Measurements from ENCODE around the gene TRIM13. TPM values are rescaled to one million over a fixed set of nuclear protein-coding genes. Genes with fewer than 3 reads are reported as not detected.

TRIM13 gene
- total RNA-seq, 2 donors from 2014 or later, result 24.4 to 52.4 TPM

DNA sequence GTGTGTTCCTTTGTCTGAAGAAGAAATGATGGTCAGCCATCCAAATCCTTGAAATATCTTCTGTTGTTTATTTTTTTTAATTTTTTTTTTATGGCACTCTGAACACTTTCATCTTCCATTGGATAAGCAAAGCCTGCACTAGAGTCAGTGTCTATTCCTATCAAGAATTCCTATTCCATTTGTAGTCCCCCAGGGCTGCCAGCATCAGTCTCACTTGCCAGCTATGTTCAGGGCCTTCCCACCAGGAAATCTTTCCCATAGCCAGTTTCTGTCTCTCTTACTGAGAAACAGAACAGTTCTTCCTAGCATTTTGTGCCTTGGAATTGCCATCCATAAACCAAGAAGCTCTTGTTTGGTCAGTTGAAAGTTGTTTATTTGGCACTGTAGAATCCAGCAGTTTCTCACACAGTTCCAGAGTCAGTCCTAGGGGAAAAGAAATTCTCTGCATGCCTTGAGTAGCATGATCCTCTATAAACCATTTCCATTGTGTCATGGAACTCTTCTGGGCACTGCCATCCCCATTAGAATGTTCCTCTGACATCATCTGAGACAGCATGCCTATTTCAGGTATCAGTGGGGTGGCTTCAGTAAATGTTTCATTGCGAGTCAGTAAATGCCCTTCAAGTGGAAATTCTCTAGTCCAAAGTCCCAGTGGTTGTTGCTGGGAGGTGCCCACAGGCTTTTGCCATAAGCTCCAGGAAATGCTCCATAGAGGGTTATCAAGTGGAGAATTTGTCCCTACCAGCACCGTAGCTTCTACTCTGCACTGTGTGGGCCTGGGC, 42.0 kb upstream of the TRIM13 start:
- WGBS, result 88% methylated on average over 2 of the region's 2 CpGs
- no peak for DNase-seq (ENCODE audit: low spot score)
- Histone ChIP-seq H3K27me3 (replicated peaks; ENCODE audit: insufficient read depth) (no peaks in the 10 kb centered on the region), H3K4me1 (replicated peaks) (no peaks in the 10 kb centered on the region), H3K27ac (no peak overlapping the region), H3K9me3 (no peaks in the 10 kb centered on the region), H3K36me3 (no peaks in the 10 kb centered on the region), H3K4me3 (no peak overlapping the region)
- intact Hi-C loops (cut with DNase I), result no loop called here
- TF ChIP-seq POLR2A (IDR thresholded peaks at IDR 0.05) (no peak), POLR2AphosphoS5 (IDR thresholded peaks at IDR 0.05) (no peak)
- TF ChIP-seq, protein P1, sequence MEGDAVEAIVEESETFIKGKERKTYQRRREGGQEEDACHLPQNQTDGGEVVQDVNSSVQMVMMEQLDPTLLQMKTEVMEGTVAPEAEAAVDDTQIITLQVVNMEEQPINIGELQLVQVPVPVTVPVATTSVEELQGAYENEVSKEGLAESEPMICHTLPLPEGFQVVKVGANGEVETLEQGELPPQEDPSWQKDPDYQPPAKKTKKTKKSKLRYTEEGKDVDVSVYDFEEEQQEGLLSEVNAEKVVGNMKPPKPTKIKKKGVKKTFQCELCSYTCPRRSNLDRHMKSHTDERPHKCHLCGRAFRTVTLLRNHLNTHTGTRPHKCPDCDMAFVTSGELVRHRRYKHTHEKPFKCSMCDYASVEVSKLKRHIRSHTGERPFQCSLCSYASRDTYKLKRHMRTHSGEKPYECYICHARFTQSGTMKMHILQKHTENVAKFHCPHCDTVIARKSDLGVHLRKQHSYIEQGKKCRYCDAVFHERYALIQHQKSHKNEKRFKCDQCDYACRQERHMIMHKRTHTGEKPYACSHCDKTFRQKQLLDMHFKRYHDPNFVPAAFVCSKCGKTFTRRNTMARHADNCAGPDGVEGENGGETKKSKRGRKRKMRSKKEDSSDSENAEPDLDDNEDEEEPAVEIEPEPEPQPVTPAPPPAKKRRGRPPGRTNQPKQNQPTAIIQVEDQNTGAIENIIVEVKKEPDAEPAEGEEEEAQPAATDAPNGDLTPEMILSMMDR (IDR thresholded peaks at IDR 0.05), result no peak

DNA sequence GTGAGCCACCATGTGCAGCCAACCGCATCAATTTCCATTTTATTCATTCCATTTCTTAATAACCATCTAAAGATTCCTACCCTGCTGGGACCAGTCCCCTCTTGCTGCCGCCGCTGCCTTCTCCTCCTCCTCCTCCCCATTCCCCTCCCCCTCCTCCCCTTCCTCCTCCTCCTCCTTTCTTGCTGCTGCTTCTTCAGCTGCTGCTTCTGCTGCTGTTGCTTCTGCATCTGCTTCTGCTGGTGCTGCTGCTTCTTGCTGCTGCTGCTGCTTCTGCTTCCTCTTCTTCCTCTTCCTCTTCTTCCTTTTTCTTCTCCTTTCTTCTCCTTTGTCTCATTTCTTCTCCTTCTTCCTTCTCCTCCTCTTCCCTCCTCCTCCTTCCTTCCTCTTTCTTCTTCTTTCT, 40.7 kb upstream of the TRIM13 start:
- WGBS, result 81% methylated on average over 3 of the region's 3 CpGs
- Histone ChIP-seq H3K4me3 (no peak overlapping the region), H3K36me3 (no peaks in the 10 kb centered on the region), H3K9me3 (no peaks in the 10 kb centered on the region), H3K4me1 (replicated peaks) (no peaks in the 10 kb centered on the region), H3K27ac (no peak overlapping the region), H3K27me3 (replicated peaks; ENCODE audit: insufficient read depth) (no peaks in the 10 kb centered on the region)
- intact Hi-C loops (cut with DNase I), result no loop called here
- no peak for DNase-seq (ENCODE audit: low spot score)
- TF ChIP-seq POLR2A (IDR thresholded peaks at IDR 0.05) (no peak), POLR2AphosphoS5 (IDR thresholded peaks at IDR 0.05) (no peak)
- TF ChIP-seq, protein P1 (IDR thresholded peaks at IDR 0.05), result no peak

DNA sequence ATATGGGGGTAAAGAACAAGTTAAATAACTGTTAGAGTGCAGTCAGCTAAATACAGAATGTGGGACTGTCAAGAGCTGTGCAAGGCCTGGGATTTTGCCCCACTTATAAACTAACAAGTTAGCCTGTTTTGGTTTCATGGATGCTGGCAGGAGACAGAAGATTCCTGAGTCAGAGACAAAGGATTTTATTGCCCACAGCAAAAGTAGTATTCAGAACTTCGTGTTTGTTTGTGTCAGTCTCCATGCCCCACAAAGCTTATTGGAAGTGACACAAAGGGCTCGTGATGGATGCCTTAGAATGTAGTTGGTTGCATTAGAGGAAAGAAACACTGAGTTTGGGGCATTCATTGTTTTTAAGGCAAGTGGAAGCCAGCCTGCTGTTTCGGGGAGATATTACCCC, 38.5 kb upstream of the TRIM13 start:
- Histone ChIP-seq H3K36me3 (no peaks in the 10 kb centered on the region), H3K4me3 (no peak overlapping the region), H3K27me3 (replicated peaks; ENCODE audit: insufficient read depth) (no peaks in the 10 kb centered on the region), H3K27ac (no peak overlapping the region), H3K4me1 (replicated peaks) (no peaks in the 10 kb centered on the region), H3K9me3 (no peaks in the 10 kb centered on the region)
- 55% methylated on average over 3 of the region's 3 CpGs for WGBS
- DNase-seq (ENCODE audit: low spot score), result no peak
- TF ChIP-seq POLR2A (IDR thresholded peaks at IDR 0.05) (no peak), POLR2AphosphoS5 (IDR thresholded peaks at IDR 0.05) (no peak)
- TF ChIP-seq, protein P1 (IDR thresholded peaks at IDR 0.05), result no peak
- intact Hi-C loops (cut with DNase I), result no loop called here

DNA sequence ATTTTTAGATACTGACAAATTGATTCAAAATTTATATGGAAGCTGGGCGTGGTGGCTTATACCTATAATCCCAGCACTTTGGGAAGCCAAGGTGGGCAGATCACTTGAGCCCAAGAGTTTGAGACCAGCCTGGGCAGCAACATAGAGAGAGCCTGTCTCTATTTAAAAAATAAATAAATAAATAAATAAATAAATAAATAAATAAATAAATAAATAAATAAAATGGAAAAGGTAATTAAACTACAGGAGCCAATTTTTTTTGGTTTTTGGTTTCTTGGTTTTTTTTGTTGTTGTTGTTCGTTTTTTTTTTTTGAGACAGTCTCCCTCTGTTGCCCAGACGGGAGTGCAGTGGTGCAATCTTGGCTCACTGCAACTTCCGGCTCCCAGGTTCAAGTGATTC, 29.4 kb upstream of the TRIM13 start:
- DNase-seq (ENCODE audit: low spot score), result no peak

More for the DNA sequence above, 29.4 kb upstream of the TRIM13 start:
- H3K4me1 ChIP-seq (replicated peaks), result no peaks in the 10 kb centered on the region
- TF ChIP-seq POLR2A (IDR thresholded peaks at IDR 0.05) (no peak), POLR2AphosphoS5 (IDR thresholded peaks at IDR 0.05) (no peak)
- TF ChIP-seq, protein P1 (IDR thresholded peaks at IDR 0.05), result no peak
- WGBS, result 95% methylated on average over 4 of the region's 4 CpGs
- intact Hi-C loops (cut with DNase I), result no loop called here
- H3K36me3 ChIP-seq, result no peaks in the 10 kb centered on the region
- H3K27me3 ChIP-seq (replicated peaks; ENCODE audit: insufficient read depth), result no peaks in the 10 kb centered on the region
- H3K4me3 ChIP-seq, result no peak overlapping the region
- H3K9me3 ChIP-seq, result no peaks in the 10 kb centered on the region
- no peak overlapping the region for H3K27ac ChIP-seq
